Measurements from ENCODE around the gene ZNF821.
"Not testable (repeated sequence)": the region's sequence is repeated elsewhere in the genome, so short reads cannot be mapped to it uniquely, and the experiment has no call there.

ZNF821 gene

GRCh38 chr16:71917900-71918299 lies 33.9 kb upstream of the ZNF821 start:
- CTCF ChIA-PET: no interaction called here
- no peak for TF ChIP-seq CTCF (conservative IDR thresholded peaks at IDR 0.05; ENCODE audit: low read depth)
- no peak overlapping the region for H3K27ac ChIP-seq
- POLR2A ChIA-PET (ENCODE audit: low non-redundant PET): no interaction called here
- no peak for DNase-seq (ENCODE audit: low spot score)

- no peak for TF ChIP-seq CTCF (conservative IDR thresholded peaks at IDR 0.05; ENCODE audit: low read depth)
- ChIA-PET POLR2A (ENCODE audit: low non-redundant PET) (no interaction called here), CTCF (interaction anchor here (0.6 kb wide), 2 partner anchors 14 to 35 kb away, joined by 3 to 5 read pairs; no protein-coding TSS in a partner anchor)
- no peak for DNase-seq (ENCODE audit: low spot score)
- H3K27ac ChIP-seq: no peak overlapping the region
Observed at GRCh38 chr16:71916397-71916920, 32.5 kb upstream of the ZNF821 start.

DNA sequence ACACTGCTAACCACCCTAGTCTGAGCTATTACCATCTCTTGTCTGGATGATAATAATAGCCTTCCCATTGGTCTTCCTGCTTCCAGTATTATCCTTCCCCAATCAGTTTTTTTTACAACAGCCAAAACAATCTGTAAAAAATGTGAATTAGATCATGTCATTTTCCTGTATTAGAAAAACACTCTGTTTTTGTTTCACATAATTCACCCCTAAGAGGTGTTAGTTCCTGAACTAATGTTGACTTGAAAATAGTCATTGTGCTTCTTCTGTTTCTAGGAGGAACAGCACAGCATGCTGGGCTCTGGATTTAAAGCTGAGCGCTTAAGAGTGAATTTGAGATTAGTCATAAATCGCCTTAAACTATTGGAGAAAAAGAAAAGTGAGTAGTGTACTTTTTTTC lies 31.4 kb upstream of the ZNF821 start:
- TF ChIP-seq CTCF (conservative IDR thresholded peaks at IDR 0.05; ENCODE audit: low read depth): no peak

DNA sequence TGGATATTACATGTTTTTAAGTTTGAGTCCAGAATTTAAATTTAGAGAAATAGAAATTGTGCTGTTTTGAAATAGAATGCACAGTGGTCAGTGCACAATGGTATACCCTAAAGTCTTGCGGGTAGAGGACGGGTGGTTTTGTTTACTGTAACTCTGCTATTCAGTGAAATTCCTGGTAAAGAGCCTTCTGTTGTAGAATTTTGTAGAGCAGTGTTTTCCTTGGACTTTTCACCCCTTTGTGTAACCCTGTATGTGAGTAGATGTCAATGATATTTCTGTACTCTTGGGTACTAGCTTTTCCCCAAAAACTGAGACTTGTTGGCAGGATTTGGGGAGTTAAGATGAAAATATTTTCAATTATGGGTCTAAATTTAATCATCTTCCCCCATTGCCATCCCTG lies 30.8 kb upstream of the ZNF821 start:
- POLR2A ChIA-PET (ENCODE audit: low non-redundant PET): no interaction called here
- CTCF ChIA-PET: interaction anchor here (0.6 kb wide), 1 partner anchor 12 kb away, joined by 3 read pairs; no protein-coding TSS in a partner anchor
- TF ChIP-seq CTCF (conservative IDR thresholded peaks at IDR 0.05; ENCODE audit: low read depth): no peak
- H3K27ac ChIP-seq: no peak overlapping the region
- no peak for DNase-seq (ENCODE audit: low spot score)

More for the DNA sequence above, 31.4 kb upstream of the ZNF821 start:
- H3K27ac ChIP-seq: no peak overlapping the region
- POLR2A ChIA-PET (ENCODE audit: low non-redundant PET): no interaction called here
- CTCF ChIA-PET: no interaction called here
- no peak for DNase-seq (ENCODE audit: low spot score)

DNA sequence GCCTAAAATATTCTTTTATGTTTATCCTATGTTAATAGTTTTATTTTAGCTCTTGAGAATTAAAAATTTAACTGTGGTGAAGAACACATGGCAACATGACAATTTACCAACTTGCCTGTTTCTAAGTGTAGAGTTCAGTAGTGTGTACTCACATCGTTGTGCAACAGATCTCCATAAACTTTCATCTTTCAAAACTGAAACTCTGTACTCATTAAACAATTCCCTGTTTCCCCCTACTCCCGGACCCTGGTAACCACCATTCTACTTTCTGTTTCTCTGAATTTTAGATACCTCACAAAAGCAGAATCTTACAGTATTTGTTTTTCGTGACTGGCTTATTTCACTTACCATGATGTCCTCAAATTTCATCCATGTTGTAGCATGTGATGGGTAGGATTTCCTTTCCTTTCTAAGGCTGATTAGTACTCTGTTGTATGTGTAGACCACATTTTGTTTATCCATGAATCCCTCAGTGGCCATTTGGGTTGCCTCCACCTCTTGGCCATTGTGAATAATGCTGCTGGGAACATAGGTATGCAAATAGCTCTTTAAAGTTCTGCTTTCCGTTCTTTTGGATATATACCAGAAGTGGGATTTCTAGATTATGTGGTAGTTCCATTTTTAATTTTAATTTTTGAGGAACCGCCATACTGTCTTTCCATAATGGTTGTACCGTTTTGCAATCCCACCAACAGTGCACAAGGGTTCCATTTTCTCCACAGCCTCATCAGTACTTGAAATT lies 28.7 kb upstream of the ZNF821 start:
- TF ChIP-seq CTCF (conservative IDR thresholded peaks at IDR 0.05; ENCODE audit: low read depth): no peak
- ChIA-PET POLR2A (ENCODE audit: low non-redundant PET) (no interaction called here), CTCF (interaction anchor here (0.5 to 0.7 kb wide), 2 partner anchors 50 to 64 kb away, joined by 3 to 6 read pairs; no protein-coding TSS in a partner anchor)
- no peak overlapping the region for H3K27ac ChIP-seq
- DNase-seq (ENCODE audit: low spot score): no peak

- no peak for TF ChIP-seq CTCF (conservative IDR thresholded peaks at IDR 0.05; ENCODE audit: low read depth)
- H3K27ac ChIP-seq: no peak overlapping the region
- ChIA-PET POLR2A (ENCODE audit: low non-redundant PET) (interaction anchor here (0.7 kb wide), 1 partner anchor 28 kb away, joined by 3 read pairs; no protein-coding TSS in a partner anchor), CTCF (interaction anchor here (0.6 kb wide), 1 partner anchor 276 kb away, joined by 3 read pairs; no protein-coding TSS in a partner anchor)
- no peak for DNase-seq (ENCODE audit: low spot score)
Observed at GRCh38 chr16:71911121-71911520, 27.1 kb upstream of the ZNF821 start.

GRCh38 chr16:71905765-71906164 lies 21.8 kb upstream of the ZNF821 start:
- POLR2A ChIA-PET (ENCODE audit: low non-redundant PET); DNase-seq (ENCODE audit: low spot score); H3K27ac ChIP-seq: not testable (repeated sequence)
- CTCF ChIA-PET: interaction anchor here (1.4 kb wide), 1 partner anchor 23 kb away, joined by 4 read pairs; no protein-coding TSS in a partner anchor
